Colonic mucosa (tissue), 4 donors: ENCODE measurements around the gene MICU2. TPM values are rescaled to one million over a fixed set of nuclear protein-coding genes. Genes with fewer than 3 reads are reported as not detected.

Experiments
- DNase-seq: peaks from one replicate; pipeline ENCODE4 v3.0.0-alpha.2; 2020
- H3K27ac ChIP-seq: fragments of 200-600 bp; one replicate; pipeline ENCODE4 v1.8.0; 2021
- H3K27me3 ChIP-seq: fragments of 200-600 bp; one replicate; pipeline ENCODE4 v1.8.0; 2021
- H3K36me3 ChIP-seq: fragments of 200-600 bp; one replicate; pipeline ENCODE4 v1.8.0; 2021
- H3K4me1 ChIP-seq: fragments of 200-600 bp; one replicate; pipeline ENCODE4 v1.8.0; 2021; ENCODE audit warnings: mild to moderate bottlenecking
- H3K4me3 ChIP-seq: fragments of 200-600 bp; one replicate; pipeline ENCODE4 v1.8.0; 2021
- H3K9ac ChIP-seq, 2 donors: one replicate each; pipeline ENCODE4 v1.7.0; 2013; ENCODE audit warnings: control low read depth in 2 of 2, low read depth in 2 of 2, low read length in 2 of 2
- H3K9me3 ChIP-seq: fragments of 200-600 bp; one replicate; pipeline ENCODE4 v1.8.0; 2021
- intact Hi-C: fragments of 100-400 bp; cut with DNase I; formaldehyde crosslinking; loops from one replicate; pipeline ENCODE4 v1.14.1; 2022
- total RNA-seq, 2 donors: library from RNA; stranded (reverse); fragmentation: NEBNext Ultra II Directional in 1 of 2; extraction: Animal tissue kit (Norgen Biotek cat#: 25700) in 1 of 2; gene quantifications; one replicate each; pipeline ENCODE4 v1.2.1, GENCODE V29; 2021
- TF ChIP-seq, protein P1 (sequence below): fragments of 200-600 bp; IDR thresholded peaks from one replicate; pipeline ENCODE4 v1.8.0; 2022; ENCODE audit warnings: antibody characterized with exemption, mild to moderate bottlenecking
- donor health status: healthy.
- donor health status: DM: no; HTN: no; CAD: no.
- donor health status: DM: no; HTN: no; CAD: no.

MICU2 gene
- total RNA-seq, 2 donors from 2014 or later: 32.3 to 54.6 TPM

DNA sequence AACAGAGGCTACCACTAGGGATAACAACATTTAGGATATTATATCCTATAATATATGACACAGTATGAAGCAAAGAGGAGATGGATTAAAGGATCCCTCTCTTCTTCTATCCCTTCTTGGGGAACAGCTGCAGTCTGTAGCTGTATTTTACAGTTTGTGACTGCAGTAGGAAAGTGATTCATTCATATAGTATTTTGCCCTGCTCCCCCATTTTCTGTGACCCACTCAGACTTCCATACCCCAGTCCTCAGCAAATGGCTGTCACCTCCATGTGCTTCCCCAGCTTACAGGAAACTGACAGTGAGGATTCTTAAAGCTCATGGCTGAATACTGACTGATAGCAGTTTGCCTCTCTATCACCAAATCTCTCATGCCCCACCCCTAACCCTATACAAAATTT is 27.5 kb downstream of the MICU2 start:
- TF ChIP-seq, protein P1, sequence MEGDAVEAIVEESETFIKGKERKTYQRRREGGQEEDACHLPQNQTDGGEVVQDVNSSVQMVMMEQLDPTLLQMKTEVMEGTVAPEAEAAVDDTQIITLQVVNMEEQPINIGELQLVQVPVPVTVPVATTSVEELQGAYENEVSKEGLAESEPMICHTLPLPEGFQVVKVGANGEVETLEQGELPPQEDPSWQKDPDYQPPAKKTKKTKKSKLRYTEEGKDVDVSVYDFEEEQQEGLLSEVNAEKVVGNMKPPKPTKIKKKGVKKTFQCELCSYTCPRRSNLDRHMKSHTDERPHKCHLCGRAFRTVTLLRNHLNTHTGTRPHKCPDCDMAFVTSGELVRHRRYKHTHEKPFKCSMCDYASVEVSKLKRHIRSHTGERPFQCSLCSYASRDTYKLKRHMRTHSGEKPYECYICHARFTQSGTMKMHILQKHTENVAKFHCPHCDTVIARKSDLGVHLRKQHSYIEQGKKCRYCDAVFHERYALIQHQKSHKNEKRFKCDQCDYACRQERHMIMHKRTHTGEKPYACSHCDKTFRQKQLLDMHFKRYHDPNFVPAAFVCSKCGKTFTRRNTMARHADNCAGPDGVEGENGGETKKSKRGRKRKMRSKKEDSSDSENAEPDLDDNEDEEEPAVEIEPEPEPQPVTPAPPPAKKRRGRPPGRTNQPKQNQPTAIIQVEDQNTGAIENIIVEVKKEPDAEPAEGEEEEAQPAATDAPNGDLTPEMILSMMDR: no peak
- no peak overlapping the region for H3K27ac ChIP-seq
- H3K27me3 ChIP-seq: no peaks in the 10 kb centered on the region
- intact Hi-C loops: no loop called here
- DNase-seq: no peak
- no peaks in the 10 kb centered on the region for H3K9me3 ChIP-seq
- no peaks in the 10 kb centered on the region for H3K4me1 ChIP-seq
- H3K9ac ChIP-seq: no peak overlapping the region
- H3K4me3 ChIP-seq: no peak overlapping the region
- no peaks in the 10 kb centered on the region for H3K36me3 ChIP-seq

DNA sequence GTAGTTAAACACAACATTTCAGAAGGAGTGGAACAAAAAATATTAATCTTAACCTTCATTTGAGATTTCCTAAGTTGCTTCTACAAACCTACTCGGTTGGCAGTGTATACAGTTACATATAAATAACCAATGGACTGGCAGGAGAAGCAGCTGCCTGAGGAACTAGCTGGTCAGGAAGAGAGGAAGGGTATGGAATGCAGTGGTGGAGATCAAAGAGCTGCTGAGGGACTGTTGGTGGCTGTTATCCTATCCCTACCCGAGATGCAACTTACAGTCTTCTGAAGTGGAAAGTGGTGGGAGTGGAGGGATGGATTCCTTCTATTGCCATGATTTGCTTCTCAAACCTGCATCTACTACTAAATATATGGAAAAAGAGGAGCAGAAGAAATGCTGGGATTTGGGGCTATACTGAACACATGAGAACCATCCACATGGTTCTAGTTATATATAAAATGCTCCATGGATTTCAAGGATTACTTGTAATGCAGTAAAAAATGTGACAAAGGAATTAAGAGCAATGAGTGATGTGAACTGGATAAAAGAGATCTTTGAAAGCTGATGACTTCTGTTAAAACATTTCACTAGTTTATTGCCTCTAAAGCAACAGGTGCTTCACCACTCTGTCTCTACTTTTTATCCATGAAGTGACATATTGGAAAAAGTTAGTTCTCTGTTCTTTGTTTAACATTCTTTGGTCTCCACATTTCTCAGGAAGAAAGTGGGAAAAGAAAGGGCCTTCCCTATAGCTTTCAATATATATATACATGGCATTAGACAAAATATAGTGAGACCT is 29.9 kb downstream of the MICU2 start:
- DNase-seq: no peak
- TF ChIP-seq, protein P1: no peak
- Histone ChIP-seq H3K4me1 (no peaks in the 10 kb centered on the region), H3K36me3 (no peaks in the 10 kb centered on the region), H3K9ac (no peak overlapping the region), H3K4me3 (no peak overlapping the region), H3K27me3 (no peaks in the 10 kb centered on the region), H3K27ac (no peak overlapping the region), H3K9me3 (no peaks in the 10 kb centered on the region)
- intact Hi-C loops: no loop called here

DNA sequence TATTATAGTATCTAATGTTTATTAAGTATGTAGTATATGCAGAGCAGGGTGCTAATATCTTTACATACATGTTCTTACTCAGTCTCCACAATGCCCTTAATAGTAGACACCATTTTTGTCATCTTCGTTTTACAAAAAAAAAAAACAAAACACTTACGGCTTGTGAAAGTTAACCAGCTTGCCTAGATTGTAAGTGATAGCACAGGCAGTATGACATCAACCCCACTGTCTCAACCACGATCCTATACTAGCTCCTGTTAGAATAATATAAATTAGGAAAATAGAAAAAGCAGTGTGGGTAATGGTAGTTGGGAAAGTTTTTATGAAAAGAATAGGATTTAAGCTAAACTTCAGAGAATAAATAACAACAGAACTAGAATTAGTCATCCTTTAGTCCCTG is 34.3 kb downstream of the MICU2 start:
- no peak overlapping the region for H3K9ac ChIP-seq
- H3K4me1 ChIP-seq: no peaks in the 10 kb centered on the region
- TF ChIP-seq, protein P1: no peak
- H3K27ac ChIP-seq: no peak overlapping the region
- no peak overlapping the region for H3K4me3 ChIP-seq
- intact Hi-C loops: no loop called here
- H3K9me3 ChIP-seq: no peaks in the 10 kb centered on the region
- no peak for DNase-seq
- no peaks in the 10 kb centered on the region for H3K27me3 ChIP-seq
- no peaks in the 10 kb centered on the region for H3K36me3 ChIP-seq

DNA sequence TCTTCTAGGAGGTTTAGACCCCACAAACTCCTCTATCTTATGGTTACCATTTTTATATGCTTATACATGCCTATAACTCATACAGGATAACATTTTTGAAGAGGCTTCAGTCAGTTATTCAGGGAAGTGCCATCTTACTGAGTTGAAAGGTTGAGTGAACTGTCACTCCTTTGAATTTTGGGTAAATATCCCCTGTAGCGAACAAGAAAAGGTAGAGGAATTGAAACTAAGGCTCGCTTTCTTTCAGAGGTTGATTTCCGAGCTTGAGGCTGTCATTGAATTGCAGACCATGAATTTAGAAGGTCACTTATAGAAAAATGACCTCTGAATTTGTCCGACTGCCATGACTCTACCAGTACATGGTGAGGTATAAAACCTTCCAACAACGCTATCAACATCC is 35.1 kb downstream of the MICU2 start:
- Histone ChIP-seq H3K4me3 (no peak overlapping the region), H3K4me1 (no peaks in the 10 kb centered on the region), H3K27me3 (no peaks in the 10 kb centered on the region), H3K9ac (no peak overlapping the region), H3K9me3 (no peaks in the 10 kb centered on the region), H3K27ac (no peak overlapping the region), H3K36me3 (no peaks in the 10 kb centered on the region)
- no peak for DNase-seq
- intact Hi-C loops: no loop called here
- TF ChIP-seq, protein P1: no peak

DNA sequence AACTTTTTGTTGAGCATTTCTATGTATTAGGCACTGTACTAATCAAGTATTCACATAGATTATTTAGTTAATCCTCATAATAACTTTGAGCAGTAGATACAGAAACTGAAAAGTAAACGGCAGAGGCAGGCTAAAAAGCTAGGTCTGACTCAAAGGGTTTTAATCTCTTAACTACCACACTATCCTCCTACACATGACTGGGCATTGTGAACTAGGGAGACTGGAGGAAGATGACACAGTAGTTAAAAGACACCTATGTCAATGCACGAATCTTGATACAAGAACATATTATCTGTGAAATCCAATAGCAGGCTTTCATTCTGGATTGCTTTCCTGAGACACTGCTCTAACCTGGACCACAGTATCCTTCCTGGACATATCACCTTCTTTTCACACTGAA is 36.3 kb downstream of the MICU2 start:
- TF ChIP-seq, protein P1: no peak
- DNase-seq: no peak
- Histone ChIP-seq H3K4me3 (no peak overlapping the region), H3K9me3 (no peaks in the 10 kb centered on the region), H3K9ac (no peak overlapping the region), H3K27me3 (no peaks in the 10 kb centered on the region), H3K27ac (no peak overlapping the region), H3K36me3 (no peaks in the 10 kb centered on the region), H3K4me1 (no peaks in the 10 kb centered on the region)
- intact Hi-C loops: no loop called here
